Dermis blood vessel endothelial cell (primary cell): ENCODE data around the gene NBL1. TPM values are rescaled to one million over a fixed set of nuclear protein-coding genes. Genes with fewer than 3 reads are reported as not detected.

Experiments used
- DNase-seq: peaks from one replicate; pipeline ENCODE4 v3.0.0; 2010
- total RNA-seq: library from RNA; depleted of rRNA; stranded (reverse); fragments of >200 nt; gene quantifications from 2 replicates; pipeline ENCODE4 v1.2.3, GENCODE V29; 2014

The NBL1 gene
- total RNA-seq, 1 donor from 2014 or later: 98.2 TPM

GRCh38 chr1:19670787-19671186 is 26.7 kb downstream of the NBL1 start:
- no peak for DNase-seq

- no peak for DNase-seq
Observed at GRCh38 chr1:19672237-19672636, 28.1 kb downstream of the NBL1 start.

GRCh38 chr1:19675797-19676196 is 31.7 kb downstream of the NBL1 start:
- DNase-seq: no peak

GRCh38 chr1:19676438-19676922 is 32.4 kb downstream of the NBL1 start:
- DNase-seq: peak; percentile 67

- no peak for DNase-seq
Observed at GRCh38 chr1:19678493-19678892, 34.4 kb downstream of the NBL1 start.

- DNase-seq: no peak
Observed at GRCh38 chr1:19678931-19679453, 34.9 kb downstream of the NBL1 start.

GRCh38 chr1:19679691-19680090 is 35.6 kb downstream of the NBL1 start:
- no peak for DNase-seq

GRCh38 chr1:19680644-19681043 is 36.5 kb downstream of the NBL1 start:
- DNase-seq: no peak

- peak; percentile 36 for DNase-seq
Observed at GRCh38 chr1:19682257-19682656, 38.1 kb downstream of the NBL1 start.

- DNase-seq: no peak
Observed at GRCh38 chr1:19682901-19683300, 38.8 kb downstream of the NBL1 start.

- no peak for DNase-seq
Observed at GRCh38 chr1:19683351-19683750, 39.2 kb downstream of the NBL1 start.

GRCh38 chr1:19684677-19685076 is 40.6 kb downstream of the NBL1 start:
- no peak for DNase-seq

- no peak for DNase-seq
Observed at GRCh38 chr1:19685994-19686393, 41.9 kb downstream of the NBL1 start.

- no peak for DNase-seq
Observed at GRCh38 chr1:19687414-19687813, 43.3 kb downstream of the NBL1 start.

- no peak for DNase-seq
Observed at GRCh38 chr1:19688041-19688842, 44.1 kb downstream of the NBL1 start.

GRCh38 chr1:19689085-19689757 is 45.1 kb downstream of the NBL1 start:
- DNase-seq: no peak

GRCh38 chr1:19689856-19690255 is 45.7 kb downstream of the NBL1 start:
- DNase-seq: no peak

- DNase-seq: no peak
Observed at GRCh38 chr1:19690342-19690741, 46.2 kb downstream of the NBL1 start.

GRCh38 chr1:19694298-19694697 is 50.2 kb downstream of the NBL1 start:
- DNase-seq: no peak

- DNase-seq: no peak
Observed at GRCh38 chr1:19695772-19696171, 51.7 kb downstream of the NBL1 start.

GRCh38 chr1:19696820-19697219 is 52.7 kb downstream of the NBL1 start:
- no peak for DNase-seq

GRCh38 chr1:19698181-19698580 is 54.1 kb downstream of the NBL1 start:
- DNase-seq: no peak

GRCh38 chr1:19700079-19700777 is 56.1 kb downstream of the NBL1 start:
- DNase-seq: no peak
